Osteocyte (in vitro differentiated cells): ENCODE results near the gene TFDP1. TPM values are rescaled to one million over a fixed set of nuclear protein-coding genes. Genes with fewer than 3 reads are reported as not detected.
A peak's percentile ranks its signal among the peaks of the same experiment; 100 is the strongest.
"Not testable (repeated sequence)": the region's sequence is repeated elsewhere in the genome, so short reads cannot be mapped to it uniquely, and the experiment has no call there.

ENCODE experiments used
- DNase-seq: peaks from one replicate; pipeline ENCODE4 v3.0.0; 2021; ENCODE audit warnings: mixed read lengths; ENCODE audit not compliant: unreplicated experiment; ENCODE audit errors: extremely low spot score
- H3K27ac Mint-ChIP-seq: one replicate; pipeline ENCODE4 v1.8.0; 2021; ENCODE audit warnings: mild to moderate bottlenecking, mixed read lengths; ENCODE audit not compliant: unreplicated experiment
- H3K27me3 Mint-ChIP-seq: one replicate; pipeline ENCODE4 v1.8.0; 2021; ENCODE audit warnings: mixed read lengths; ENCODE audit not compliant: unreplicated experiment
- H3K36me3 Mint-ChIP-seq: one replicate; pipeline ENCODE4 v1.8.0; 2021; ENCODE audit warnings: mixed read lengths; ENCODE audit not compliant: unreplicated experiment
- H3K4me1 Mint-ChIP-seq: one replicate; pipeline ENCODE4 v1.8.0; 2021; ENCODE audit warnings: mixed read lengths; ENCODE audit not compliant: unreplicated experiment
- H3K4me3 Mint-ChIP-seq: one replicate; pipeline ENCODE4 v1.8.0; 2021; ENCODE audit warnings: mild to moderate bottlenecking, moderate library complexity, mixed read lengths; ENCODE audit not compliant: unreplicated experiment
- H3K9me3 Mint-ChIP-seq: one replicate; pipeline ENCODE4 v1.8.0; 2021; ENCODE audit warnings: mixed read lengths; ENCODE audit not compliant: unreplicated experiment
- CTCF ChIP-seq: fragments of 200-600 bp; sonication (generic); IDR thresholded peaks from 2 replicates; pipeline ENCODE4 v1.5.0; 2021; ENCODE audit warnings: antibody characterized with exemption, mild to moderate bottlenecking, moderate library complexity
- total RNA-seq: library from RNA; stranded (reverse); gene quantifications from 2 replicates; pipeline ENCODE4 v1.2.1, GENCODE V29; 2021

TFDP1 gene
- total RNA-seq, 1 donor from 2014 or later = 66.9 TPM

GRCh38 chr13:113591750-113592149, 7.2 kb downstream of the TFDP1 start:
- Mint-ChIP-seq H3K27ac (peak overlapping the region; percentile 25), H3K27me3 (no peaks in the 10 kb centered on the region), H3K4me3 (no peak overlapping the region), H3K4me1 (peaks cover 9% of the 10 kb centered on the region), H3K36me3 (peaks cover 19% of the 10 kb centered on the region), H3K9me3 (no peaks in the 10 kb centered on the region)
- no peak for TF ChIP-seq CTCF
- peak; percentile 60 for DNase-seq

GRCh38 chr13:113592571-113592970, 8.0 kb downstream of the TFDP1 start:
- Mint-ChIP-seq H3K27me3 (no peaks in the 10 kb centered on the region), H3K9me3 (no peaks in the 10 kb centered on the region), H3K4me3 (no peak overlapping the region), H3K36me3 (peaks cover 21% of the 10 kb centered on the region), H3K27ac (no peak overlapping the region), H3K4me1 (peaks cover 6% of the 10 kb centered on the region)
- no peak for TF ChIP-seq CTCF
- peak; percentile 70 for DNase-seq

GRCh38 chr13:113594066-113594821, 9.7 kb downstream of the TFDP1 start:
- peak; percentile 49 for DNase-seq
- H3K27ac Mint-ChIP-seq, H3K4me1 Mint-ChIP-seq, H3K27me3 Mint-ChIP-seq, H3K4me3 Mint-ChIP-seq, H3K9me3 Mint-ChIP-seq: not testable (repeated sequence)
- H3K36me3 Mint-ChIP-seq = peaks cover 24% of the 10 kb centered on the region

GRCh38 chr13:113595131-113595530, 10.6 kb downstream of the TFDP1 start:
- Mint-ChIP-seq H3K9me3 (no peaks in the 10 kb centered on the region), H3K27ac (no peak overlapping the region), H3K4me1 (no peaks in the 10 kb centered on the region), H3K4me3 (no peak overlapping the region), H3K36me3 (peaks cover 25% of the 10 kb centered on the region), H3K27me3 (no peaks in the 10 kb centered on the region)
- peak; percentile 30 for DNase-seq
- TF ChIP-seq CTCF = no peak

- no peaks in the 10 kb centered on the region for H3K27me3 Mint-ChIP-seq
- no peaks in the 10 kb centered on the region for H3K9me3 Mint-ChIP-seq
- no peak for TF ChIP-seq CTCF
Observed at GRCh38 chr13:113596321-113597200, 12.0 kb downstream of the TFDP1 start.

More at GRCh38 chr13:113596321-113597200, 12.0 kb downstream of the TFDP1 start:
- no peaks in the 10 kb centered on the region for H3K4me1 Mint-ChIP-seq
- no peak overlapping the region for H3K4me3 Mint-ChIP-seq
- DNase-seq = peak; percentile 81
- no peak overlapping the region for H3K27ac Mint-ChIP-seq
- peaks cover 25% of the 10 kb centered on the region for H3K36me3 Mint-ChIP-seq
